K562 (cell line): ENCODE measurements around the gene PGGHG. TPM values are rescaled to one million over a fixed set of nuclear protein-coding genes. Genes with fewer than 3 reads are reported as not detected.

ENCODE experiments used
- ATAC-seq: fragments of 200-7000 bp; cut with Tn5 transposase; 3 replicates; pipeline ENCODE4 v1.9.1; 2020; ENCODE audit warnings: moderate library complexity
- BruUV-seq: library from RNA; stranded (reverse); fragments of 400-500 nt; replicated peaks from 2 replicates; lab custom pipeline; 2021; lab: Mats Ljungman, UMichigan
- CTCF ChIA-PET: fragments of 300-600 bp; formaldehyde crosslinking; extraction: SDS; loops from one replicate; lab custom pipeline; 2021; ENCODE audit warnings: low intra/inter-chr PET ratio; lab: Yijun Ruan, JAX
- POLR2A ChIA-PET: fragments of 300-600, 350-650 bp; sonication (Branson Sonifier 250); formaldehyde crosslinking; extraction: SDS; loops from one replicate; lab custom pipeline; 2021; ENCODE audit warnings: antibody characterized with exemption, inconsistent platforms; lab: Yijun Ruan, JAX
- DNase-seq, 4 experiments: peaks; one replicate each; pipeline versions ENCODE4 v3.0.0 to v3.0.0-alpha.2; 2011 to 2018; ENCODE audit warnings: low spot score in 3 of 4, mixed read lengths in 3 of 4; ENCODE audit errors: extremely low read depth in 1 of 4
- FAIRE-seq: peaks from 2 replicates; lab custom pipeline; 2011; peaks lifted over from hg19 to GRCh38; lab: Jason Lieb, UNC
- H2AFZ ChIP-seq: 2 replicates; pipeline ENCODE4 v1.6.0; 2011; ENCODE audit warnings: low read depth, low read length, control low read depth, inconsistent platforms
- H3K27ac ChIP-seq: fragments of 200-600 bp; 3 replicates; pipeline ENCODE4 v1.8.0; 2011; ENCODE audit warnings: low read depth, mild to moderate bottlenecking, control low read depth, inconsistent platforms, low read length, moderate library complexity, mixed read lengths; ENCODE audit errors: extremely low read depth
- H3K27me3 ChIP-seq, 2 experiments: fragments of 300-600 bp in 1 of 2; 2 replicates in 1 of 2; 3 replicates in 1 of 2; pipeline versions ENCODE4 v1.6.0 to v1.8.0; 2011; ENCODE audit warnings: inconsistent platforms in 2 of 2, low read length in 2 of 2, mild to moderate bottlenecking in 1 of 2, mixed read lengths in 1 of 2, moderate library complexity in 1 of 2; ENCODE audit not compliant: control insufficient read depth in 2 of 2, insufficient read depth in 2 of 2
- H3K36me3 ChIP-seq: fragments of 300-600 bp; 3 replicates; pipeline ENCODE4 v1.8.0; 2011; ENCODE audit warnings: mild to moderate bottlenecking, low read length, inconsistent platforms; ENCODE audit not compliant: control insufficient read depth, insufficient read depth
- H3K4me1 ChIP-seq, 2 experiments: fragments of 200-600 bp in 1 of 2; replicated peaks in 1 of 2; 2 replicates in 1 of 2; 3 replicates in 1 of 2; pipeline versions ENCODE4 v1.5.1 to v1.8.0; 2011; ENCODE audit warnings: inconsistent platforms in 2 of 2, low read length in 2 of 2, mild to moderate bottlenecking in 1 of 2, mixed read lengths in 1 of 2, moderate library complexity in 1 of 2; ENCODE audit not compliant: control insufficient read depth in 2 of 2, insufficient read depth in 2 of 2
- H3K4me2 ChIP-seq: 2 replicates; pipeline ENCODE4 v1.6.1; 2011; ENCODE audit warnings: low read length, control low read depth, inconsistent platforms, mixed read lengths; ENCODE audit not compliant: insufficient read depth
- H3K4me3 ChIP-seq: fragments of 200-600 bp; sonication (generic), shearing (Covaris generic); 2 replicates; pipeline ENCODE4 v1.5.1; 2016; ENCODE audit warnings: control low read depth, inconsistent platforms
- H3K79me2 ChIP-seq: fragments of 200-600 bp; 3 replicates; pipeline ENCODE4 v1.8.0; 2011; ENCODE audit warnings: low read length, inconsistent platforms; ENCODE audit not compliant: control insufficient read depth, insufficient read depth
- H3K9ac ChIP-seq, 2 experiments: 2 replicates each; pipeline versions ENCODE4 v1.6.0 to v1.6.1; 2011; ENCODE audit warnings: low read depth in 2 of 2, low read length in 2 of 2, control low read depth in 1 of 2, inconsistent platforms in 1 of 2, mild to moderate bottlenecking in 1 of 2, mixed read lengths in 1 of 2; ENCODE audit not compliant: insufficient read depth in 1 of 2
- H3K9me1 ChIP-seq: one replicate; pipeline ENCODE4 v1.6.0; 2011; ENCODE audit warnings: inconsistent platforms, mild to moderate bottlenecking, low read length, moderate library complexity; ENCODE audit not compliant: control insufficient read depth, insufficient read depth
- H3K9me3 ChIP-seq: replicated peaks from 2 replicates; pipeline ENCODE4 v1.5.1; 2011; ENCODE audit warnings: low read depth, low read length, inconsistent platforms; ENCODE audit not compliant: control insufficient read depth, insufficient read depth
- H4K20me1 ChIP-seq: replicated peaks from 2 replicates; pipeline ENCODE4 v1.6.1; 2011; ENCODE audit warnings: low read length, inconsistent platforms, mixed read lengths; ENCODE audit not compliant: control insufficient read depth, insufficient read depth
- CBFA2T3 ChIP-seq: fragments of 450-650 bp; IDR thresholded peaks from 2 replicates; pipeline ENCODE4 v1.6.1; 2017
- CHD4 ChIP-seq: fragments of 200-600 bp; sonication (generic); IDR thresholded peaks from 3 replicates; pipeline ENCODE4 v1.6.1; 2012; ENCODE audit warnings: low read depth, mild to moderate bottlenecking, mixed read lengths, low read length, inconsistent platforms; ENCODE audit not compliant: insufficient read depth, insufficient replicate concordance, poor library complexity, severe bottlenecking
- EP300 ChIP-seq: IDR thresholded peaks from 2 replicates; pipeline ENCODE4 v1.6.1; 2012; ENCODE audit warnings: low read length, improper control_type of control experiment
- EP400 ChIP-seq: fragments of 450-650 bp; IDR thresholded peaks from 2 replicates; pipeline ENCODE4 v1.6.1; 2017; ENCODE audit warnings: antibody characterized with exemption, mild to moderate bottlenecking, moderate library complexity
- ESRRB ChIP-seq: fragments of 250-450 bp; sonication (Bioruptor Pico); IDR thresholded peaks from 2 replicates; pipeline ENCODE4 v1.5.0; 2020; ENCODE audit warnings: mild to moderate bottlenecking, moderate library complexity, borderline replicate concordance
- HCFC1 ChIP-seq: IDR thresholded peaks from 2 replicates; pipeline ENCODE4 v1.6.1; 2012; ENCODE audit warnings: low read depth, low read length, improper control_type of control experiment
- KLF1 ChIP-seq: fragments of 450-650 bp; IDR thresholded peaks from 2 replicates; pipeline ENCODE4 v1.6.1; 2016; ENCODE audit warnings: missing genetic modification characterization, missing compliant biosample characterization
- NFE2L1 ChIP-seq: fragments of 450-650 bp; IDR thresholded peaks from 2 replicates; pipeline ENCODE4 v1.6.1; 2016; ENCODE audit warnings: missing genetic modification characterization, low read depth, mild to moderate bottlenecking, missing compliant biosample characterization, moderate library complexity, borderline replicate concordance
- RBM22 ChIP-seq: fragments of 200-400 bp; formaldehyde crosslinking; IDR thresholded peaks from 2 replicates; pipeline ENCODE4 v1.6.1; 2018; ENCODE audit warnings: low read length, low read depth; ENCODE audit not compliant: poor library complexity, severe bottlenecking
- SMAD2 ChIP-seq: fragments of 150-350 bp; IDR thresholded peaks from 2 replicates; pipeline ENCODE4 v1.6.1; 2014; ENCODE audit warnings: low read depth, mild to moderate bottlenecking, low read length
- SRSF3 ChIP-seq: fragments of 200-400 bp; formaldehyde crosslinking; IDR thresholded peaks from 2 replicates; pipeline ENCODE4 v1.6.1; 2016; ENCODE audit warnings: mild to moderate bottlenecking, low read length, moderate library complexity; ENCODE audit not compliant: insufficient read depth
- ZBED1 ChIP-seq: IDR thresholded peaks from 2 replicates; pipeline ENCODE4 v1.6.1; 2014
- WGBS: fragments of 100-300 bp; shearing (Covaris generic); methylation state at CpG from one replicate; pipeline ENCODE4 v1.1.6; 2016; ENCODE audit warnings: low coverage, mixed read lengths; ENCODE audit not compliant: insufficient coverage; ENCODE audit errors: missing lambda C conversion rate; 5-methylcytosine and 5-hydroxymethylcytosine counted together
- in situ Hi-C: fragments of 300-500 bp; cut with MboI; formaldehyde crosslinking; loops from 4 replicates; pipeline ENCODE4 v1.15.0; 2018; ENCODE audit warnings: inconsistent platforms, mixed read lengths
- intact Hi-C: fragments of 100-400 bp; cut with micrococcal nuclease; formaldehyde crosslinking; loops from 2 replicates; pipeline ENCODE4 v1.14.2; 2022
- polyA plus RNA-seq, 8 experiments: library from polyadenylated mRNA; depleted of rRNA in 4 of 8; stranded (reverse) in 5 of 8; unstranded in 3 of 8; fragments of >200 nt; fragmentation: Nextera tagmentation in 2 of 8; fragmentation: Illumina TruSeq in 1 of 8; extraction: Ambion mirVana in 2 of 8; extraction: Trizol in 1 of 8; gene quantifications; 2 replicates each; pipeline versions ENCODE4 v1.2.1 to v1.2.3, GENCODE V29; 2011 to 2014; ENCODE audit warnings: inconsistent platforms in 1 of 8, missing spikeins in 1 of 8
- total RNA-seq, 7 experiments: library from RNA; depleted of rRNA in 6 of 7; stranded (reverse); fragments of >200 nt in 6 of 7; fragmentation: Illumina TruSeq in 2 of 7; extraction: Trizol in 2 of 7; gene quantifications; 2 replicates each; pipeline versions ENCODE4 v1.2.1 to v1.2.3, GENCODE V29; 2011 to 2021; ENCODE audit warnings: low replicate concordance in 1 of 7
- TF ChIP-seq, protein P1 (sequence below): sonication (generic); formaldehyde crosslinking; IDR thresholded peaks from 2 replicates; pipeline ENCODE4 v1.8.0; 2022; ENCODE audit warnings: mild to moderate bottlenecking, missing genetic modification reagents
- TF ChIP-seq, protein P2 (sequence below): fragments of 450-650 bp; IDR thresholded peaks from 2 replicates; pipeline ENCODE4 v1.6.1; 2016

Gene PGGHG
- total and polyA plus RNA-seq, 9 of the 15 experiments (the other 6 are each of a cell fraction or from before 2014, with no cell fraction given), result 0.38 to 85.1 (median 18.1) TPM

DNA sequence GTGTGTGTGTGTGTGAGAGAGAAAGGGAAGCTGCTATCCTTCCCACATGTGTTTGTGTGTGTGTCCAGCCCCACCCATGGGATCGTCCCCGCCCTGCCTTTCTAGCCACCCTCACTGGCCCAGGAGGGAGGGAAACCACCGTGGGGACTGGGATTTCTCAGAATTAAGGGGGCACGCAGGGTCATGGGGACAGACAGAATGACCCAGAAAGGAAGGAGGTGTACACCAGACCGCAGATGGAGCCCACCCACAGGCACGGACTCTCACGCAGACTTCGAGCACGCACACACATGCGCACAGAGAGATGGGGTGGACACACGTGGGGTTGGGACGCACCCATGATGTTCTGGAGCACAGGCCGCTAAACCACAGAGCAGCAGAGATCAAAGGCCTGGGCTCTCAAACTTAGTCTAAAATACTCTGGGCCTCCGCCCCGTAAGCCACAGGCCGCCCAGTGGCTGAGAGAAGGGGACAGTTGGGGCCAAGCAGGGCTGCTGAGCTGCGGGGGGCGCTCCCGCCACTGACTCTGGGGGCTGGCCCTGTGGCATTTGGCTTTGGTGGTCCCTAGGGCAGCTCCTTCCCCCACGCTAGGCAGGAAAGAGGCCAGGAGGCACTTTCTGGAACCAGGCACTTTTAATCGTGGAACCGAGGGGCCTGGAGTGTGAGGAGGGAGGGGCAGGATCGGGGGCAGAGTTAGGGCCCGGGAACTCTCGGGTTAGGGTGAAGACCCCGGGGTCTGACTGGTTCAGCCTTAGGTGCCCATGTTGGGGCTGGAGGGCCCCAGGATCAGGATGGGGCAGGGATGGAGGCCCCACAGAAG lies 8.9 kb downstream of the PGGHG start (continued):
- TF ChIP-seq, protein P1, sequence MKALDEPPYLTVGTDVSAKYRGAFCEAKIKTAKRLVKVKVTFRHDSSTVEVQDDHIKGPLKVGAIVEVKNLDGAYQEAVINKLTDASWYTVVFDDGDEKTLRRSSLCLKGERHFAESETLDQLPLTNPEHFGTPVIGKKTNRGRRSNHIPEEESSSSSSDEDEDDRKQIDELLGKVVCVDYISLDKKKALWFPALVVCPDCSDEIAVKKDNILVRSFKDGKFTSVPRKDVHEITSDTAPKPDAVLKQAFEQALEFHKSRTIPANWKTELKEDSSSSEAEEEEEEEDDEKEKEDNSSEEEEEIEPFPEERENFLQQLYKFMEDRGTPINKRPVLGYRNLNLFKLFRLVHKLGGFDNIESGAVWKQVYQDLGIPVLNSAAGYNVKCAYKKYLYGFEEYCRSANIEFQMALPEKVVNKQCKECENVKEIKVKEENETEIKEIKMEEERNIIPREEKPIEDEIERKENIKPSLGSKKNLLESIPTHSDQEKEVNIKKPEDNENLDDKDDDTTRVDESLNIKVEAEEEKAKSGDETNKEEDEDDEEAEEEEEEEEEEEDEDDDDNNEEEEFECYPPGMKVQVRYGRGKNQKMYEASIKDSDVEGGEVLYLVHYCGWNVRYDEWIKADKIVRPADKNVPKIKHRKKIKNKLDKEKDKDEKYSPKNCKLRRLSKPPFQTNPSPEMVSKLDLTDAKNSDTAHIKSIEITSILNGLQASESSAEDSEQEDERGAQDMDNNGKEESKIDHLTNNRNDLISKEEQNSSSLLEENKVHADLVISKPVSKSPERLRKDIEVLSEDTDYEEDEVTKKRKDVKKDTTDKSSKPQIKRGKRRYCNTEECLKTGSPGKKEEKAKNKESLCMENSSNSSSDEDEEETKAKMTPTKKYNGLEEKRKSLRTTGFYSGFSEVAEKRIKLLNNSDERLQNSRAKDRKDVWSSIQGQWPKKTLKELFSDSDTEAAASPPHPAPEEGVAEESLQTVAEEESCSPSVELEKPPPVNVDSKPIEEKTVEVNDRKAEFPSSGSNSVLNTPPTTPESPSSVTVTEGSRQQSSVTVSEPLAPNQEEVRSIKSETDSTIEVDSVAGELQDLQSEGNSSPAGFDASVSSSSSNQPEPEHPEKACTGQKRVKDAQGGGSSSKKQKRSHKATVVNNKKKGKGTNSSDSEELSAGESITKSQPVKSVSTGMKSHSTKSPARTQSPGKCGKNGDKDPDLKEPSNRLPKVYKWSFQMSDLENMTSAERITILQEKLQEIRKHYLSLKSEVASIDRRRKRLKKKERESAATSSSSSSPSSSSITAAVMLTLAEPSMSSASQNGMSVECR (CRISPR knock-in tag), result peak; percentile 38; the same call in 1 of the 2 replicates

GRCh38 chr11:298406-299065 lies 9.6 kb downstream of the PGGHG start:
- intact Hi-C loops (no loop called here), in situ Hi-C loops (no loop called here)
- Histone ChIP-seq H4K20me1 (no peaks in the 10 kb centered on the region), H3K9ac (peak overlapping the region; percentile 42 to 81; a peak in 3 of 4 replicates), H3K27ac (peak overlapping the region; percentile 69; the same call in 2 of the 3 replicates), H3K36me3 (peaks cover 24% of the 10 kb centered on the region; the same call in 1 of the 3 replicates), H3K27me3 (no peaks in the 10 kb centered on the region), H3K9me3 (no peaks in the 10 kb centered on the region), H3K4me2 (no peak overlapping the region), H2AFZ (peak overlapping the region; percentile 83; the same call in 1 of the 2 replicates), H3K4me1 (peaks cover 19 to 66% of the 10 kb centered on the region in 2 experiments), H3K79me2 (no peaks in the 10 kb centered on the region), H3K9me1 (no peaks in the 10 kb centered on the region), H3K4me3 (no peak overlapping the region)
- no TSS peak for BruUV-seq
- ChIA-PET CTCF (no interaction called here), POLR2A (interaction anchor here (0.6 to 1.0 kb wide), 3 partner anchors 9 to 15 kb away, joined by 3 to 4 read pairs (median 3); no protein-coding TSS in a partner anchor)
- no peak for DNase-seq
- ATAC-seq, result no peak; the same call in 1 of the 3 replicates
- WGBS, result 79% methylated on average over 14 of the region's 15 CpGs
- FAIRE-seq, result no peak
- TF ChIP-seq EP300 (no peak), NFE2L1 (tag) (no peak), SRSF3 (no peak), CBFA2T3 (no peak), CHD4 (no peak), KLF1 (tag) (no peak), ESRRB (CRISPR knock-in tag) (no peak), HCFC1 (no peak), EP400 (no peak), ZBED1 (no peak), RBM22 (no peak), SMAD2 (no peak)
- TF ChIP-seq, protein P2, sequence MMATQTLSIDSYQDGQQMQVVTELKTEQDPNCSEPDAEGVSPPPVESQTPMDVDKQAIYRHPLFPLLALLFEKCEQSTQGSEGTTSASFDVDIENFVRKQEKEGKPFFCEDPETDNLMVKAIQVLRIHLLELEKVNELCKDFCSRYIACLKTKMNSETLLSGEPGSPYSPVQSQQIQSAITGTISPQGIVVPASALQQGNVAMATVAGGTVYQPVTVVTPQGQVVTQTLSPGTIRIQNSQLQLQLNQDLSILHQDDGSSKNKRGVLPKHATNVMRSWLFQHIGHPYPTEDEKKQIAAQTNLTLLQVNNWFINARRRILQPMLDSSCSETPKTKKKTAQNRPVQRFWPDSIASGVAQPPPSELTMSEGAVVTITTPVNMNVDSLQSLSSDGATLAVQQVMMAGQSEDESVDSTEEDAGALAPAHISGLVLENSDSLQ, result 0 out of 2 replicates have a peak, but pooled peaks have one; percentile 50
